HUES6 (cell line): Measurements from ENCODE around the gene TTC12.

Experiments used
- H3K27ac ChIP-seq: 2 replicates; pipeline ENCODE4 v1.7.0; 2013; ENCODE audit warnings: low read depth, mild to moderate bottlenecking, low read length, inconsistent platforms
- H3K27me3 ChIP-seq: 2 replicates; pipeline ENCODE4 v1.6.1; 2013; ENCODE audit warnings: low read length; ENCODE audit not compliant: control insufficient read depth, insufficient read depth
- H3K36me3 ChIP-seq: 2 replicates; pipeline ENCODE4 v1.6.1; 2013; ENCODE audit warnings: low read length; ENCODE audit not compliant: control insufficient read depth, insufficient read depth
- H3K4me1 ChIP-seq: 2 replicates; pipeline ENCODE4 v1.6.1; 2013; ENCODE audit warnings: low read length; ENCODE audit not compliant: control insufficient read depth, insufficient read depth
- H3K4me3 ChIP-seq: 2 replicates; pipeline ENCODE4 v1.5.1; 2013; ENCODE audit warnings: low read depth, low read length
- H3K9ac ChIP-seq: one replicate; pipeline ENCODE4 v1.6.1; 2013; ENCODE audit warnings: mild to moderate bottlenecking, low read length
- H3K9me3 ChIP-seq: 2 replicates; pipeline ENCODE4 v1.6.1; 2013; ENCODE audit warnings: low read depth, low read length; ENCODE audit not compliant: control insufficient read depth, insufficient read depth

TTC12 gene

GRCh38 chr11:113392236-113392921 is 78.0 kb downstream of the TTC12 start:
- Histone ChIP-seq H3K36me3 (no peaks in the 10 kb centered on the region), H3K27me3 (peaks cover 10% of the 10 kb centered on the region), H3K4me1 (peaks cover 21% of the 10 kb centered on the region), H3K9me3 (no peaks in the 10 kb centered on the region), H3K27ac (no peak overlapping the region), H3K9ac (no peak overlapping the region), H3K4me3 (no peak overlapping the region)

GRCh38 chr11:113393501-113393985 is 79.2 kb downstream of the TTC12 start:
- Histone ChIP-seq H3K4me1 (peaks cover 14% of the 10 kb centered on the region; the same call in 1 of the 2 replicates), H3K27me3 (0 out of 2 replicates have a peak, but pooled peaks cover 4% of the 10 kb centered on the region), H3K9ac (no peak overlapping the region), H3K36me3 (no peaks in the 10 kb centered on the region), H3K9me3 (no peaks in the 10 kb centered on the region), H3K27ac (no peak overlapping the region), H3K4me3 (no peak overlapping the region)

- peaks cover under 1% of the 10 kb centered on the region; the same call in 1 of the 2 replicates for H3K4me1 ChIP-seq
- H3K27me3 ChIP-seq, result 0 out of 2 replicates have a peak, but pooled peaks cover 4% of the 10 kb centered on the region
- H3K27ac ChIP-seq, result no peak overlapping the region
- no peak overlapping the region for H3K4me3 ChIP-seq
- no peaks in the 10 kb centered on the region for H3K9me3 ChIP-seq
- H3K9ac ChIP-seq, result no peak overlapping the region
- H3K36me3 ChIP-seq, result no peaks in the 10 kb centered on the region
Observed at GRCh38 chr11:113394919-113395318, 80.5 kb downstream of the TTC12 start.

GRCh38 chr11:113395782-113396336 is 81.5 kb downstream of the TTC12 start:
- no peak overlapping the region for H3K9ac ChIP-seq
- H3K27me3 ChIP-seq, result 0 out of 2 replicates have a peak, but pooled peaks cover 4% of the 10 kb centered on the region
- H3K27ac ChIP-seq, result no peak overlapping the region
- no peaks in the 10 kb centered on the region for H3K9me3 ChIP-seq
- no peaks in the 10 kb centered on the region for H3K4me1 ChIP-seq
- H3K4me3 ChIP-seq, result no peak overlapping the region
- H3K36me3 ChIP-seq, result no peaks in the 10 kb centered on the region

GRCh38 chr11:113396690-113397089 is 82.3 kb downstream of the TTC12 start:
- H3K4me3 ChIP-seq, result no peak overlapping the region
- H3K4me1 ChIP-seq, result no peaks in the 10 kb centered on the region
- H3K36me3 ChIP-seq, result no peaks in the 10 kb centered on the region
- H3K27me3 ChIP-seq, result 0 out of 2 replicates have a peak, but pooled peaks cover 4% of the 10 kb centered on the region
- no peak overlapping the region for H3K9ac ChIP-seq
- no peak overlapping the region for H3K27ac ChIP-seq
- H3K9me3 ChIP-seq, result no peaks in the 10 kb centered on the region

GRCh38 chr11:113397212-113397611 is 82.8 kb downstream of the TTC12 start:
- no peak overlapping the region for H3K27ac ChIP-seq
- no peaks in the 10 kb centered on the region for H3K9me3 ChIP-seq
- H3K4me3 ChIP-seq, result no peak overlapping the region
- H3K27me3 ChIP-seq, result 0 out of 2 replicates have a peak, but pooled peaks cover 4% of the 10 kb centered on the region
- H3K36me3 ChIP-seq, result no peaks in the 10 kb centered on the region
- H3K9ac ChIP-seq, result no peak overlapping the region
- H3K4me1 ChIP-seq, result no peaks in the 10 kb centered on the region

- Histone ChIP-seq H3K4me3 (no peak overlapping the region), H3K36me3 (no peaks in the 10 kb centered on the region), H3K27me3 (peaks cover 8% of the 10 kb centered on the region; the same call in 1 of the 2 replicates), H3K4me1 (no peaks in the 10 kb centered on the region), H3K9me3 (no peaks in the 10 kb centered on the region), H3K27ac (no peak overlapping the region), H3K9ac (no peak overlapping the region)
Observed at GRCh38 chr11:113397821-113398220, 83.4 kb downstream of the TTC12 start.

- no peaks in the 10 kb centered on the region for H3K9me3 ChIP-seq
- no peak overlapping the region for H3K27ac ChIP-seq
- no peak overlapping the region for H3K9ac ChIP-seq
- no peaks in the 10 kb centered on the region for H3K4me1 ChIP-seq
- H3K27me3 ChIP-seq, result peaks cover 9% of the 10 kb centered on the region
- no peaks in the 10 kb centered on the region for H3K36me3 ChIP-seq
- H3K4me3 ChIP-seq, result no peak overlapping the region
Observed at GRCh38 chr11:113398669-113399430, 84.5 kb downstream of the TTC12 start.

- Histone ChIP-seq H3K27ac (no peak overlapping the region), H3K4me3 (no peak overlapping the region), H3K4me1 (no peaks in the 10 kb centered on the region), H3K9ac (no peak overlapping the region), H3K27me3 (peaks cover 11% of the 10 kb centered on the region), H3K9me3 (no peaks in the 10 kb centered on the region), H3K36me3 (no peaks in the 10 kb centered on the region)
Observed at GRCh38 chr11:113400631-113401230, 86.3 kb downstream of the TTC12 start.

GRCh38 chr11:113401718-113402117 is 87.3 kb downstream of the TTC12 start:
- Histone ChIP-seq H3K4me1 (no peaks in the 10 kb centered on the region; the same call in 1 of the 2 replicates), H3K9me3 (no peaks in the 10 kb centered on the region), H3K9ac (no peak overlapping the region), H3K4me3 (no peak overlapping the region), H3K27me3 (peaks cover 11% of the 10 kb centered on the region), H3K36me3 (no peaks in the 10 kb centered on the region), H3K27ac (no peak overlapping the region)
